ENCODE measurements around the gene VWC2.
"Not testable (repeated sequence)": the region's sequence is repeated elsewhere in the genome, so short reads cannot be mapped to it uniquely, and the experiment has no call there.

Gene VWC2

GRCh38 chr7:49850921-49851613 is 77.6 kb downstream of the VWC2 start:
- no peak for DNase-seq (ENCODE audit: low read depth in 2 of 2)

- not testable (repeated sequence) for DNase-seq (ENCODE audit: low read depth in 2 of 2)
Observed at GRCh38 chr7:49851614-49851934, 78.1 kb downstream of the VWC2 start.

GRCh38 chr7:49852619-49853462 is 79.4 kb downstream of the VWC2 start:
- peak in 1 of 2 experiments; percentile 8 for DNase-seq (ENCODE audit: low read depth in 2 of 2)

GRCh38 chr7:49855281-49855980 is 82.0 kb downstream of the VWC2 start:
- DNase-seq (ENCODE audit: low read depth in 2 of 2), result no peak

- DNase-seq (ENCODE audit: low read depth in 2 of 2), result no peak
Observed at GRCh38 chr7:49860293-49860692, 86.9 kb downstream of the VWC2 start.

- no peak for DNase-seq (ENCODE audit: low read depth in 2 of 2)
Observed at GRCh38 chr7:49866076-49866735, 92.8 kb downstream of the VWC2 start.

- DNase-seq (ENCODE audit: low read depth in 2 of 2), result no peak
Observed at GRCh38 chr7:49866910-49867309, 93.5 kb downstream of the VWC2 start.

GRCh38 chr7:49873420-49873819 is 100.0 kb downstream of the VWC2 start:
- no peak for DNase-seq (ENCODE audit: low read depth in 2 of 2)

GRCh38 chr7:49875336-49875735 is 101.9 kb downstream of the VWC2 start:
- no peak for DNase-seq (ENCODE audit: low read depth in 2 of 2)

- no peak for DNase-seq (ENCODE audit: low read depth in 2 of 2)
Observed at GRCh38 chr7:49876202-49876601, 102.8 kb downstream of the VWC2 start.

GRCh38 chr7:49878089-49878488 is 104.7 kb downstream of the VWC2 start:
- no peak for DNase-seq (ENCODE audit: low read depth in 2 of 2)

GRCh38 chr7:49878627-49879026 is 105.2 kb downstream of the VWC2 start:
- DNase-seq (ENCODE audit: low read depth in 2 of 2), result no peak

- no peak for DNase-seq (ENCODE audit: low read depth in 2 of 2)
Observed at GRCh38 chr7:49883933-49884332, 110.5 kb downstream of the VWC2 start.

- DNase-seq (ENCODE audit: low read depth in 2 of 2), result no peak
Observed at GRCh38 chr7:49885593-49886285, 112.3 kb downstream of the VWC2 start.

GRCh38 chr7:49892481-49892880 is 119.0 kb downstream of the VWC2 start:
- DNase-seq (ENCODE audit: low read depth in 2 of 2), result no peak

- no peak for DNase-seq (ENCODE audit: low read depth in 2 of 2)
Observed at GRCh38 chr7:49893131-49893530, 119.7 kb downstream of the VWC2 start.

GRCh38 chr7:49894543-49894942 is 121.1 kb downstream of the VWC2 start:
- DNase-seq (ENCODE audit: low read depth in 2 of 2), result no peak

GRCh38 chr7:49911909-49912308 is 138.5 kb downstream of the VWC2 start:
- no peak for DNase-seq (ENCODE audit: low read depth in 2 of 2)

- DNase-seq (ENCODE audit: low read depth in 2 of 2), result no peak
Observed at GRCh38 chr7:49926720-49927119, 153.3 kb downstream of the VWC2 start.

GRCh38 chr7:49927631-49928030 is 154.2 kb downstream of the VWC2 start:
- DNase-seq (ENCODE audit: low read depth in 2 of 2), result no peak

GRCh38 chr7:49928787-49929186 is 155.3 kb downstream of the VWC2 start:
- no peak for DNase-seq (ENCODE audit: low read depth in 2 of 2)

- DNase-seq (ENCODE audit: low read depth in 2 of 2), result no peak
Observed at GRCh38 chr7:49931627-49932026, 158.2 kb downstream of the VWC2 start.

Measured in fibroblast of skin of left biceps (primary cell).